IMR-90 (cell line): ENCODE measurements around the gene RIN1. TPM values are rescaled to one million over a fixed set of nuclear protein-coding genes. Genes with fewer than 3 reads are reported as not detected.

Source experiments
- ATAC-seq: fragments of 200-7000 bp; cut with Tn5 transposase; 2 replicates; pipeline ENCODE4 v1.9.1; 2020; ENCODE audit warnings: low read depth, mild to moderate bottlenecking, moderate library complexity
- BruUV-seq: library from RNA; stranded (reverse); fragments of 400-500 nt; replicated peaks from 2 replicates; lab custom pipeline; 2021; lab: Mats Ljungman, UMichigan
- CTCF ChIA-PET: fragments of 300-600 bp; formaldehyde crosslinking; extraction: SDS; loops from one replicate; lab custom pipeline; 2021; ENCODE audit warnings: antibody characterized with exemption; lab: Yijun Ruan, JAX
- POLR2A ChIA-PET: fragments of 300-600 bp; sonication (Branson Sonifier 250); formaldehyde crosslinking; loops from one replicate; lab custom pipeline; 2022; ENCODE audit warnings: antibody characterized with exemption; ENCODE audit not compliant: unreplicated experiment; lab: Charles Lee
- DNase-seq: peaks from one replicate; pipeline ENCODE4 v3.0.0; 2013
- H2AFZ ChIP-seq: replicated peaks from 2 replicates; pipeline ENCODE3; 2013; ENCODE audit warnings: low read length, mild to moderate bottlenecking; ENCODE audit not compliant: poor library complexity
- H2AK5ac ChIP-seq: 2 replicates; pipeline ENCODE4 v1.6.1; 2013; ENCODE audit warnings: low read depth, low read length, inconsistent platforms
- H2AK9ac ChIP-seq: replicated peaks from 2 replicates; pipeline ENCODE3; 2013; ENCODE audit warnings: mild to moderate bottlenecking, low read depth, low read length, moderate library complexity; ENCODE audit not compliant: poor library complexity
- H2BK120ac ChIP-seq: 2 replicates; pipeline ENCODE4 v1.6.1; 2013; ENCODE audit warnings: low read depth, low read length, inconsistent platforms
- H2BK15ac ChIP-seq: 3 replicates; pipeline ENCODE4 v1.6.1; 2013; ENCODE audit warnings: low read depth, low read length, inconsistent platforms
- H2BK20ac ChIP-seq: 2 replicates; pipeline ENCODE4 v1.6.1; 2013; ENCODE audit warnings: low read depth, mild to moderate bottlenecking, inconsistent platforms, low read length, moderate library complexity
- H2BK5ac ChIP-seq: 2 replicates; pipeline ENCODE4 v1.6.1; 2013; ENCODE audit warnings: mild to moderate bottlenecking, low read depth, low read length, inconsistent platforms; ENCODE audit not compliant: poor library complexity, severe bottlenecking
- H3K14ac ChIP-seq: replicated peaks from 2 replicates; pipeline ENCODE4 v1.6.1; 2013; ENCODE audit warnings: low read depth, low read length, inconsistent platforms
- H3K18ac ChIP-seq: 2 replicates; pipeline ENCODE4 v1.6.1; 2013; ENCODE audit warnings: low read depth, low read length, control low read depth
- H3K23ac ChIP-seq: 2 replicates; pipeline ENCODE4 v1.6.1; 2013; ENCODE audit warnings: low read depth, low read length, inconsistent platforms
- H3K27ac ChIP-seq: 2 replicates; pipeline ENCODE4 v1.5.1; 2013; ENCODE audit warnings: mild to moderate bottlenecking, control low read depth, low read length; ENCODE audit not compliant: insufficient read depth
- H3K27me3 ChIP-seq: 2 replicates; pipeline ENCODE4 v1.6.1; 2013; ENCODE audit warnings: low read length; ENCODE audit not compliant: control insufficient read depth, insufficient read depth
- H3K36me3 ChIP-seq: 2 replicates; pipeline ENCODE4 v1.6.1; 2013; ENCODE audit warnings: low read length, mixed read lengths; ENCODE audit not compliant: control insufficient read depth, insufficient read depth
- H3K4ac ChIP-seq: 2 replicates; pipeline ENCODE4 v1.6.1; 2013; ENCODE audit warnings: low read depth, low read length, inconsistent platforms
- H3K4me1 ChIP-seq: 2 replicates; pipeline ENCODE4 v1.6.1; 2013; ENCODE audit warnings: low read length, mixed read lengths; ENCODE audit not compliant: control insufficient read depth, insufficient read depth
- H3K4me2 ChIP-seq: 2 replicates; pipeline ENCODE4 v1.6.1; 2013; ENCODE audit warnings: low read depth, mild to moderate bottlenecking, control low read depth, low read length, moderate library complexity
- H3K4me3 ChIP-seq: 2 replicates; pipeline ENCODE4 v1.5.1; 2013; ENCODE audit warnings: low read depth, mild to moderate bottlenecking, control low read depth, low read length, moderate library complexity; ENCODE audit not compliant: insufficient read depth
- H3K56ac ChIP-seq: 2 replicates; pipeline ENCODE4 v1.6.1; 2013; ENCODE audit warnings: low read length, inconsistent platforms; ENCODE audit not compliant: insufficient read depth; ENCODE audit errors: extremely low read depth
- H3K79me1 ChIP-seq, 2 experiments: 2 replicates each; pipeline ENCODE4 v1.6.1; 2013; ENCODE audit warnings: low read length in 2 of 2, inconsistent platforms in 1 of 2, low read depth in 1 of 2
- H3K9ac ChIP-seq: 2 replicates; pipeline ENCODE4 v1.6.1; 2013; ENCODE audit warnings: low read depth, low read length, control low read depth
- H3K9me1 ChIP-seq: 2 replicates; pipeline ENCODE4 v1.6.1; 2013; ENCODE audit warnings: low read length, inconsistent platforms; ENCODE audit not compliant: insufficient read depth
- H3K9me3 ChIP-seq: 2 replicates; pipeline ENCODE4 v1.6.1; 2013; ENCODE audit warnings: low read length; ENCODE audit not compliant: control insufficient read depth, insufficient read depth
- H4K20me1 ChIP-seq: 2 replicates; pipeline ENCODE4 v1.6.1; 2013; ENCODE audit warnings: low read length, inconsistent platforms; ENCODE audit not compliant: insufficient read depth
- H4K5ac ChIP-seq: 2 replicates; pipeline ENCODE4 v1.6.1; 2013; ENCODE audit warnings: mild to moderate bottlenecking, low read depth, low read length, control low read depth
- H4K8ac ChIP-seq, 2 experiments: 2 replicates each; pipeline ENCODE4 v1.6.1; 2013; ENCODE audit warnings: low read depth in 2 of 2, low read length in 2 of 2, control low read depth in 1 of 2, inconsistent platforms in 1 of 2
- H4K91ac ChIP-seq: 2 replicates; pipeline ENCODE4 v1.6.1; 2013; ENCODE audit warnings: low read depth, low read length, inconsistent platforms; ENCODE audit not compliant: insufficient read depth
- BHLHE40 ChIP-seq: fragments of 150-350 bp; IDR thresholded peaks from 2 replicates; pipeline ENCODE4 v1.6.1; 2016; ENCODE audit warnings: mild to moderate bottlenecking, low read depth, low read length
- CEBPB ChIP-seq: IDR thresholded peaks from 2 replicates; pipeline ENCODE4 v1.6.1; 2012; ENCODE audit warnings: low read depth, low read length, improper control_type of control experiment
- CHD1 ChIP-seq: IDR thresholded peaks from 2 replicates; pipeline ENCODE4 v1.6.1; 2012; ENCODE audit warnings: low read depth, low read length, improper control_type of control experiment
- FOS ChIP-seq: fragments of 150-350 bp; IDR thresholded peaks from 2 replicates; pipeline ENCODE4 v1.6.1; 2016; ENCODE audit warnings: low read depth, low read length
- MAFK ChIP-seq: IDR thresholded peaks from 2 replicates; pipeline ENCODE4 v1.6.1; 2012; ENCODE audit warnings: low read depth, low read length, improper control_type of control experiment
- MXI1 ChIP-seq: IDR thresholded peaks from 2 replicates; pipeline ENCODE4 v1.6.1; 2012; ENCODE audit warnings: low read depth, mild to moderate bottlenecking, low read length, moderate library complexity, borderline replicate concordance
- NFE2L2 ChIP-seq: fragments of 150-350 bp; IDR thresholded peaks from 2 replicates; pipeline ENCODE4 v1.6.1; 2016; ENCODE audit warnings: low read depth, mild to moderate bottlenecking, low read length
- POLR2A ChIP-seq: IDR thresholded peaks from 2 replicates; pipeline ENCODE4 v1.6.1; 2012; ENCODE audit warnings: mild to moderate bottlenecking, low read depth, low read length
- RAD21 ChIP-seq: IDR thresholded peaks from 2 replicates; pipeline ENCODE4 v1.6.1; 2012; ENCODE audit warnings: low read length, improper control_type of control experiment
- RCOR1 ChIP-seq: IDR thresholded peaks from 2 replicates; pipeline ENCODE4 v1.6.1; 2012; ENCODE audit warnings: mild to moderate bottlenecking, low read length, improper control_type of control experiment; ENCODE audit not compliant: insufficient replicate concordance
- RFX5 ChIP-seq: IDR thresholded peaks from 2 replicates; pipeline ENCODE4 v1.8.0; 2012; ENCODE audit warnings: low read depth, mild to moderate bottlenecking, low read length, moderate library complexity
- SMC3 ChIP-seq: fragments of 150-350 bp; IDR thresholded peaks from 2 replicates; pipeline ENCODE4 v1.6.1; 2016; ENCODE audit warnings: low read depth, mild to moderate bottlenecking, antibody characterized with exemption, low read length, moderate library complexity
- WGBS, 2 experiments: methylation state at CpG; one replicate each; pipeline versions ENCODE4 v1.1.5 to v1.1.7; 2013; ENCODE audit warnings: missing lambda C conversion rate in 2 of 2; ENCODE audit not compliant: insufficient read length in 1 of 2; ENCODE audit errors: extremely low coverage in 2 of 2; 5-methylcytosine and 5-hydroxymethylcytosine counted together
- dilution Hi-C: fragments of 300-500 bp; cut with HindIII; formaldehyde crosslinking; loops from one replicate; pipeline ENCODE4 v1.14.3; 2018; ENCODE audit warnings: low sequenced_read_pairs; ENCODE audit not compliant: unreplicated experiment
- in situ Hi-C: fragments of 300-500 bp; cut with MboI; formaldehyde crosslinking; loops from 3 replicates; pipeline ENCODE4 v1.14.3; 2019; ENCODE audit warnings: low sequenced_read_pairs, inconsistent platforms, mixed read lengths
- intact Hi-C: fragments of 100-400 bp; cut with micrococcal nuclease; formaldehyde crosslinking; loops from 2 replicates; pipeline ENCODE4 v1.10.0; 2022
- polyA plus RNA-seq, 3 experiments: library from polyadenylated mRNA; depleted of rRNA; stranded (reverse); fragments of >200 nt; gene quantifications; 2 replicates each; pipeline ENCODE4 v1.2.3, GENCODE V29; 2012; ENCODE audit warnings: low replicate concordance in 1 of 3
- total RNA-seq: library from RNA; depleted of rRNA; stranded (reverse); fragments of >200 nt; gene quantifications from 2 replicates; pipeline ENCODE4 v1.2.3, GENCODE V29; 2012
- TF ChIP-seq, protein P1 (sequence below): conservative IDR thresholded peaks from 2 replicates; pipeline ENCODE4 v1.5.1; 2012; ENCODE audit warnings: mild to moderate bottlenecking, low read depth, low read length, improper control_type of control experiment

The RIN1 gene
- total and polyA plus RNA-seq, 2 of the 4 experiments (the other 2 are of a cell fraction): 9.9 to 20.8 TPM

DNA sequence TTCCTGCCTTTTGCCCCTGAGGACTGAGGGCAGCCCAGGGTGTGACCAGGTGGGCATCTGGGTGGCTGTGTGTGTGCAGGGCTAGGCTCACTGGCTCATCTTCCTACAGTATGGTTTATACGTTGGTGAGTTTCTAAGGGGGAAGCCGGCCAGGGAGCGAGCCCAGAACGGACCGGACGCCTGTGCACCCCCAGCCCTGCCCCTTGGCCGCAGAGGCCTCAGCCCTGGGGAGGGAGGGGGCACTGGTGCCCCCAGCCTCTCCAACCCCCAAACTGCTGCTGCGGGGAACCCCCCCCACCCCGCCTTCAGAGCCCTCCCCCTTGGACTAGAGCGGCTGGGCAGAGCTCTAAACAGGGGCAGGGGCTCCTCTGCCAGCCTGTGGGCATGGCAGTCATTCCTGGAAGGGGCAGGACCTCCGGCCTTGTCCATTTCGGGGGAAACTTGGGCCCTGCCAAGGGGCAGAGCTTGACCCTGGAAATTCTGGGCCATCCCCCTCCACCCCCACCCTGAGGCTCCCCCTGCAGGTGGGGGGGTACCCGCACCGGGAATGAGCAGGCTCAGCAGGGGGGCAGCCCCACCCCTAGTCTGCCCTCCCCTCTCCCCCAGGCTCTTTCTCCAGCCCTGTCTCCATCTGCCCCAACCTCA lies 52.7 kb downstream of the RIN1 start:
- TF ChIP-seq NFE2L2: no peak
- no peak for TF ChIP-seq CHD1
- TF ChIP-seq FOS: no peak
- no peak for TF ChIP-seq RCOR1
- no peak for TF ChIP-seq POLR2A
- no peak for TF ChIP-seq BHLHE40
- TF ChIP-seq SMC3: no peak
- TF ChIP-seq MAFK: no peak
- no peak for TF ChIP-seq RAD21
- TF ChIP-seq, protein P1, sequence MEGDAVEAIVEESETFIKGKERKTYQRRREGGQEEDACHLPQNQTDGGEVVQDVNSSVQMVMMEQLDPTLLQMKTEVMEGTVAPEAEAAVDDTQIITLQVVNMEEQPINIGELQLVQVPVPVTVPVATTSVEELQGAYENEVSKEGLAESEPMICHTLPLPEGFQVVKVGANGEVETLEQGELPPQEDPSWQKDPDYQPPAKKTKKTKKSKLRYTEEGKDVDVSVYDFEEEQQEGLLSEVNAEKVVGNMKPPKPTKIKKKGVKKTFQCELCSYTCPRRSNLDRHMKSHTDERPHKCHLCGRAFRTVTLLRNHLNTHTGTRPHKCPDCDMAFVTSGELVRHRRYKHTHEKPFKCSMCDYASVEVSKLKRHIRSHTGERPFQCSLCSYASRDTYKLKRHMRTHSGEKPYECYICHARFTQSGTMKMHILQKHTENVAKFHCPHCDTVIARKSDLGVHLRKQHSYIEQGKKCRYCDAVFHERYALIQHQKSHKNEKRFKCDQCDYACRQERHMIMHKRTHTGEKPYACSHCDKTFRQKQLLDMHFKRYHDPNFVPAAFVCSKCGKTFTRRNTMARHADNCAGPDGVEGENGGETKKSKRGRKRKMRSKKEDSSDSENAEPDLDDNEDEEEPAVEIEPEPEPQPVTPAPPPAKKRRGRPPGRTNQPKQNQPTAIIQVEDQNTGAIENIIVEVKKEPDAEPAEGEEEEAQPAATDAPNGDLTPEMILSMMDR: no peak
- no peak for TF ChIP-seq CEBPB
- no peak for TF ChIP-seq MXI1
- no peak for TF ChIP-seq RFX5
- Histone ChIP-seq H2AFZ (no peak overlapping the region), H3K23ac (no peak overlapping the region), H2BK120ac (no peak overlapping the region), H4K91ac (no peak overlapping the region), H3K9me3 (no peaks in the 10 kb centered on the region), H3K18ac (no peak overlapping the region), H3K4ac (no peak overlapping the region), H3K4me3 (no peak overlapping the region), H3K79me1 (peaks cover 15 to 44% of the 10 kb centered on the region in 2 experiments; a peak in 3 of 4 replicates), H3K4me1 (peaks cover 9% of the 10 kb centered on the region), H2BK20ac (no peak overlapping the region), H2BK15ac (no peak overlapping the region), H3K36me3 (peaks cover 16% of the 10 kb centered on the region; the same call in 1 of the 2 replicates), H3K27ac (no peak overlapping the region), H4K5ac (no peak overlapping the region), H3K14ac (no peak overlapping the region), H2AK5ac (no peak overlapping the region), H3K4me2 (no peak overlapping the region), H4K20me1 (peaks cover 39% of the 10 kb centered on the region), H2AK9ac (no peak overlapping the region), H2BK5ac (no peak overlapping the region), H3K56ac (no peak overlapping the region), H3K9me1 (peaks cover 16% of the 10 kb centered on the region), H3K27me3 (no peaks in the 10 kb centered on the region; the same call in 1 of the 2 replicates), H4K8ac (no peak overlapping the region), H3K9ac (no peak overlapping the region)
- no TSS peak for BruUV-seq
- DNase-seq (no peak), ATAC-seq (no peak)
- ChIA-PET POLR2A (no interaction called here), CTCF (interaction anchor here (0.9 to 1.4 kb wide), 2 partner anchors 13 to 15 kb away, joined by 4 to 5 read pairs; partner anchors contain the start of gene RAB1B)
- in situ Hi-C loops (no loop called here), intact Hi-C loops (no loop called here), dilution Hi-C loops (no loop called here)
- 50% methylated on average over 2 of the region's 14 CpGs; no CpG with 5 or more reads in 1 of the 2 experiments for WGBS, 2 experiments
